GM23248 (cell line): ENCODE measurements around the gene ULK4. TPM values are rescaled to one million over a fixed set of nuclear protein-coding genes. Genes with fewer than 3 reads are reported as not detected.
"Not testable (repeated sequence)": the region's sequence is repeated elsewhere in the genome, so short reads cannot be mapped to it uniquely, and the experiment has no call there.

Experiments used
- DNase-seq: peaks from one replicate; pipeline ENCODE4 v3.0.0-alpha.2; 2015
- H2AFZ ChIP-seq: fragments of 200-600 bp; sonication (generic); 2 replicates; pipeline ENCODE4 v1.6.1; 2016; ENCODE audit warnings: antibody characterized with exemption
- H3F3A ChIP-seq: fragments of 200-600 bp; sonication (generic); 2 replicates; pipeline ENCODE4 v1.6.1; 2016; ENCODE audit warnings: mild to moderate bottlenecking, antibody characterized with exemption, mixed run types; ENCODE audit not compliant: insufficient read depth
- H3K27ac ChIP-seq: fragments of 200-600 bp; sonication (generic); 2 replicates; pipeline ENCODE4 v1.5.1; 2016; ENCODE audit warnings: mild to moderate bottlenecking
- H3K27me3 ChIP-seq: fragments of 200-600 bp; sonication (generic); replicated peaks from 2 replicates; pipeline ENCODE4 v1.6.1; 2016; ENCODE audit warnings: mild to moderate bottlenecking; ENCODE audit not compliant: insufficient read depth
- H3K36me3 ChIP-seq: fragments of 200-600 bp; sonication (generic); 2 replicates; pipeline ENCODE4 v1.6.1; 2016; ENCODE audit warnings: low read depth, mild to moderate bottlenecking
- H3K4me1 ChIP-seq: fragments of 200-600 bp; sonication (generic); 2 replicates; pipeline ENCODE4 v1.6.1; 2016; ENCODE audit warnings: mild to moderate bottlenecking; ENCODE audit not compliant: insufficient read depth
- H3K4me2 ChIP-seq: fragments of 200-600 bp; sonication (generic); one replicate; pipeline ENCODE4 v1.6.1; 2016; ENCODE audit warnings: mild to moderate bottlenecking; ENCODE audit not compliant: unreplicated experiment
- H3K4me3 ChIP-seq: fragments of 200-600 bp; sonication (generic); 2 replicates; pipeline ENCODE4 v1.5.1; 2016; ENCODE audit warnings: mild to moderate bottlenecking
- H3K79me2 ChIP-seq: fragments of 200-600 bp; sonication (generic); 2 replicates; pipeline ENCODE4 v1.6.1; 2016; ENCODE audit warnings: mild to moderate bottlenecking; ENCODE audit not compliant: insufficient read depth
- H3K9ac ChIP-seq: fragments of 200-600 bp; sonication (generic); 2 replicates; pipeline ENCODE4 v1.6.1; 2016; ENCODE audit warnings: mild to moderate bottlenecking
- H3K9me2 ChIP-seq: fragments of 200-600 bp; sonication (generic); 2 replicates; pipeline ENCODE4 v1.6.1; 2016; ENCODE audit warnings: mixed run types, mild to moderate bottlenecking, moderate library complexity; ENCODE audit not compliant: insufficient read depth
- H3K9me3 ChIP-seq: fragments of 200-600 bp; sonication (generic); one replicate; pipeline ENCODE4 v1.6.1; 2017; ENCODE audit warnings: low read depth
- H4K20me1 ChIP-seq: fragments of 200-600 bp; sonication (generic); 2 replicates; pipeline ENCODE4 v1.6.0; 2016; ENCODE audit not compliant: insufficient read depth
- EZH2 ChIP-seq: fragments of 200-600 bp; sonication (generic); IDR thresholded peaks from 2 replicates; pipeline ENCODE4 v1.6.1; 2018; ENCODE audit warnings: antibody characterized with exemption, mild to moderate bottlenecking; ENCODE audit not compliant: insufficient read depth, poor library complexity, severe bottlenecking
- EZH2phosphoT487 ChIP-seq: fragments of 200-600 bp; sonication (generic); IDR thresholded peaks from 2 replicates; pipeline ENCODE4 v1.6.1; 2018; ENCODE audit warnings: antibody characterized with exemption, moderate library complexity, mild to moderate bottlenecking, low read depth; ENCODE audit not compliant: insufficient read depth
- WGBS, 2 experiments: methylation state at CpG; one replicate each; pipeline ENCODE4 v1.1.6; 2015 to 2017; ENCODE audit warnings: low lambda C conversion rate in 2 of 2, low coverage in 1 of 2; ENCODE audit errors: missing lambda C conversion rate in 2 of 2; 5-methylcytosine and 5-hydroxymethylcytosine counted together
- in situ Hi-C: fragments of 300-500 bp; cut with MboI; formaldehyde crosslinking; loops from 2 replicates; pipeline ENCODE4 v1.15.0; 2020
- polyA plus RNA-seq: library from polyadenylated mRNA; unstranded; fragments of >200 nt; fragmentation: Nextera tagmentation; extraction: Ambion mirVana; gene quantifications from 2 replicates; pipeline ENCODE4 v1.2.1, GENCODE V29; 2016
- total RNA-seq: library from RNA; depleted of rRNA; stranded (reverse); fragments of >200 nt; shearing (Covaris generic); gene quantifications from 2 replicates; pipeline ENCODE4 v1.2.3, GENCODE V29; 2014

The ULK4 gene
- total and polyA plus RNA-seq, 2 experiments from 2014 or later = 3.5 to 20.3 TPM

- WGBS, 2 experiments = 77 to 83% methylated on average over 2 of the region's 2 CpGs
- in situ Hi-C loops = no loop called here
- DNase-seq = no peak
Observed at GRCh38 chr3:41986561-41986960, 24.7 kb upstream of the ULK4 start.

GRCh38 chr3:41985018-41985417 is 23.1 kb upstream of the ULK4 start:
- no peaks in the 10 kb centered on the region for H3K4me1 ChIP-seq
- H3K4me3 ChIP-seq = no peak overlapping the region
- in situ Hi-C loops = no loop called here
- H3K27me3 ChIP-seq = no peaks in the 10 kb centered on the region
- H2AFZ ChIP-seq = no peak overlapping the region
- no peak overlapping the region for H3K9ac ChIP-seq
- no peak for DNase-seq
- no peak overlapping the region for H3K27ac ChIP-seq
- no peaks in the 10 kb centered on the region for H3K36me3 ChIP-seq
- 44 to 53% methylated on average over 1 of the region's 1 CpG for WGBS, 2 experiments
- H3K9me2 ChIP-seq = no peaks in the 10 kb centered on the region
- H3F3A ChIP-seq = no peaks in the 10 kb centered on the region
- no peaks in the 10 kb centered on the region for H3K9me3 ChIP-seq
- H4K20me1 ChIP-seq = no peaks in the 10 kb centered on the region
- TF ChIP-seq EZH2 = no peak
- no peak for TF ChIP-seq EZH2phosphoT487
- H3K4me2 ChIP-seq = no peak overlapping the region
- H3K79me2 ChIP-seq = no peaks in the 10 kb centered on the region

More at GRCh38 chr3:41986561-41986960, 24.7 kb upstream of the ULK4 start:
- no peaks in the 10 kb centered on the region for H4K20me1 ChIP-seq
- H3K79me2 ChIP-seq = no peaks in the 10 kb centered on the region
- no peaks in the 10 kb centered on the region for H3K27me3 ChIP-seq
- no peak overlapping the region for H3K27ac ChIP-seq
- no peaks in the 10 kb centered on the region for H3K9me2 ChIP-seq
- no peak overlapping the region for H3K4me3 ChIP-seq
- no peaks in the 10 kb centered on the region for H3K4me1 ChIP-seq
- H2AFZ ChIP-seq = no peak overlapping the region
- no peak overlapping the region for H3K9ac ChIP-seq
- no peaks in the 10 kb centered on the region for H3F3A ChIP-seq
- no peak overlapping the region for H3K4me2 ChIP-seq
- H3K9me3 ChIP-seq = no peaks in the 10 kb centered on the region
- TF ChIP-seq EZH2 (no peak), EZH2phosphoT487 (no peak)
- H3K36me3 ChIP-seq = no peaks in the 10 kb centered on the region

- 79 to 93% methylated on average over 3 to 32 of the region's 32 CpGs for WGBS, 2 experiments
- DNase-seq, in situ Hi-C loops: not testable (repeated sequence)
Observed at GRCh38 chr3:41983091-41983490, 21.2 kb upstream of the ULK4 start.

GRCh38 chr3:41977401-41977800 is 15.5 kb upstream of the ULK4 start:
- H3K79me2 ChIP-seq, H3K27me3 ChIP-seq, H2AFZ ChIP-seq, H3K9me3 ChIP-seq, H3K9ac ChIP-seq, H4K20me1 ChIP-seq, in situ Hi-C loops, H3K4me3 ChIP-seq, H3K9me2 ChIP-seq, H3K27ac ChIP-seq, H3K4me2 ChIP-seq, H3K36me3 ChIP-seq, DNase-seq: not testable (repeated sequence)
- WGBS, 2 experiments = 32 to 37% methylated on average over 5 of the region's 5 CpGs
- H3F3A ChIP-seq = peaks cover 13% of the 10 kb centered on the region; the same call in 1 of the 2 replicates
- H3K4me1 ChIP-seq = peaks cover 11% of the 10 kb centered on the region; the same call in 1 of the 2 replicates

More at GRCh38 chr3:41983091-41983490, 21.2 kb upstream of the ULK4 start:
- H3K4me3 ChIP-seq, H3K9me2 ChIP-seq, H3K4me1 ChIP-seq, H3F3A ChIP-seq, H3K27me3 ChIP-seq, H3K9me3 ChIP-seq, H4K20me1 ChIP-seq, H3K36me3 ChIP-seq, H3K79me2 ChIP-seq, H3K9ac ChIP-seq, H3K27ac ChIP-seq, H3K4me2 ChIP-seq, H2AFZ ChIP-seq: not testable (repeated sequence)

GRCh38 chr3:41975416-41976103 is 13.7 kb upstream of the ULK4 start:
- Histone ChIP-seq H3K36me3 (no peaks in the 10 kb centered on the region), H3K79me2 (no peaks in the 10 kb centered on the region), H3K27me3 (no peaks in the 10 kb centered on the region), H3K9me2 (no peaks in the 10 kb centered on the region), H3F3A (peaks cover 13% of the 10 kb centered on the region; the same call in 1 of the 2 replicates), H3K4me3 (no peak overlapping the region), H4K20me1 (no peaks in the 10 kb centered on the region), H3K9me3 (no peaks in the 10 kb centered on the region), H3K4me2 (no peak overlapping the region), H3K9ac (no peak overlapping the region), H3K27ac (no peak overlapping the region), H3K4me1 (peaks cover 11% of the 10 kb centered on the region; the same call in 1 of the 2 replicates), H2AFZ (peak overlapping the region; percentile 39; the same call in 1 of the 2 replicates)
- DNase-seq = peak; percentile 40
- 69 to 71% methylated on average over 6 of the region's 6 CpGs for WGBS, 2 experiments
- TF ChIP-seq EZH2 = no peak
- TF ChIP-seq EZH2phosphoT487 = no peak
- in situ Hi-C loops = no loop called here
